AG20443 (cell line): Measurements from ENCODE around the gene COL23A1.

Source experiments
- DNase-seq: peaks from one replicate; pipeline ENCODE4 v3.0.0; 2012; ENCODE audit warnings: low spot score, mixed read lengths

The COL23A1 gene

GRCh38 chr5:178360222-178360925 is 229.8 kb downstream of the COL23A1 start:
- no peak for DNase-seq

GRCh38 chr5:178359738-178360137 is 230.5 kb downstream of the COL23A1 start:
- DNase-seq: no peak

- no peak for DNase-seq
These were observed 232.5 kb downstream of the COL23A1 start for GRCh38 chr5:178357678-178358077.

GRCh38 chr5:178357121-178357521 is 233.1 kb downstream of the COL23A1 start:
- no peak for DNase-seq

- DNase-seq: no peak
These were observed 233.7 kb downstream of the COL23A1 start for GRCh38 chr5:178356431-178356872.

GRCh38 chr5:178355671-178356070 is 234.5 kb downstream of the COL23A1 start:
- no peak for DNase-seq

- no peak for DNase-seq
These were observed 236.7 kb downstream of the COL23A1 start for GRCh38 chr5:178353461-178353860.

GRCh38 chr5:178352035-178352349 is 238.2 kb downstream of the COL23A1 start:
- no peak for DNase-seq

- DNase-seq: no peak
These were observed 238.8 kb downstream of the COL23A1 start for GRCh38 chr5:178351221-178352034.

- no peak for DNase-seq
These were observed 239.6 kb downstream of the COL23A1 start for GRCh38 chr5:178350361-178351220.

GRCh38 chr5:178349625-178350353 is 240.4 kb downstream of the COL23A1 start:
- DNase-seq: no peak

- DNase-seq: no peak
These were observed 241.1 kb downstream of the COL23A1 start for GRCh38 chr5:178349075-178349511.

- DNase-seq: no peak
These were observed 241.7 kb downstream of the COL23A1 start for GRCh38 chr5:178348356-178349074.

GRCh38 chr5:178347956-178348355 is 242.2 kb downstream of the COL23A1 start:
- DNase-seq: no peak

- DNase-seq: no peak
These were observed 243.4 kb downstream of the COL23A1 start for GRCh38 chr5:178346607-178347334.

- DNase-seq: no peak
These were observed 246.9 kb downstream of the COL23A1 start for GRCh38 chr5:178343306-178343705.

GRCh38 chr5:178341851-178342140 is 248.4 kb downstream of the COL23A1 start:
- no peak for DNase-seq

- no peak for DNase-seq
These were observed 248.9 kb downstream of the COL23A1 start for GRCh38 chr5:178341091-178341850.

- no peak for DNase-seq
These were observed 249.6 kb downstream of the COL23A1 start for GRCh38 chr5:178340637-178341036.

- no peak for DNase-seq
These were observed 250.0 kb downstream of the COL23A1 start for GRCh38 chr5:178340187-178340586.
